Upper lobe of right lung (tissue), 1 donor: ENCODE measurements around the gene TFIP11. TPM values are rescaled to one million over a fixed set of nuclear protein-coding genes. Genes with fewer than 3 reads are reported as not detected.
A peak's percentile ranks its signal among the peaks of the same experiment; 100 is the strongest.

Source experiments
- ATAC-seq: fragments of 200-7000 bp; cut with Tn5 transposase; one replicate; pipeline ENCODE4 v1.9.1; 2020; ENCODE audit warnings: mild to moderate bottlenecking, moderate library complexity
- DNase-seq: peaks from one replicate; pipeline ENCODE4 v3.0.0-alpha.2; 2020
- H3K27ac ChIP-seq: fragments of 200-600 bp; one replicate; pipeline ENCODE4 v1.8.0; 2022
- H3K27me3 ChIP-seq: fragments of 200-600 bp; one replicate; pipeline ENCODE4 v1.8.0; 2022; ENCODE audit warnings: mild to moderate bottlenecking
- H3K36me3 ChIP-seq: fragments of 200-600 bp; one replicate; pipeline ENCODE4 v1.8.0; 2022
- H3K4me1 ChIP-seq: fragments of 200-600 bp; one replicate; pipeline ENCODE4 v1.8.0; 2022
- H3K4me3 ChIP-seq: fragments of 200-600 bp; one replicate; pipeline ENCODE4 v1.8.0; 2022; ENCODE audit warnings: mild to moderate bottlenecking
- H3K9me3 ChIP-seq: fragments of 200-600 bp; one replicate; pipeline ENCODE4 v1.8.0; 2022
- intact Hi-C: fragments of 100-400 bp; cut with DNase I; formaldehyde crosslinking; loops from one replicate; pipeline ENCODE4 v1.11.0; 2022
- total RNA-seq: library from RNA; stranded (reverse); fragmentation: NEBNext Ultra II Directional; extraction: Animal tissue kit (Norgen Biotek cat#: 25700); gene quantifications from one replicate; pipeline ENCODE4 v1.2.1, GENCODE V29; 2021
- TF ChIP-seq, protein P1 (sequence below): fragments of 200-600 bp; IDR thresholded peaks from one replicate; pipeline ENCODE4 v1.8.0; 2022; ENCODE audit warnings: antibody characterized with exemption
- donor health status: DM: no; HTN: yes; CAD: no; lungs with severe emphysema.

TFIP11 gene
- total RNA-seq, 1 donor from 2014 or later, result 33.1 TPM

DNA sequence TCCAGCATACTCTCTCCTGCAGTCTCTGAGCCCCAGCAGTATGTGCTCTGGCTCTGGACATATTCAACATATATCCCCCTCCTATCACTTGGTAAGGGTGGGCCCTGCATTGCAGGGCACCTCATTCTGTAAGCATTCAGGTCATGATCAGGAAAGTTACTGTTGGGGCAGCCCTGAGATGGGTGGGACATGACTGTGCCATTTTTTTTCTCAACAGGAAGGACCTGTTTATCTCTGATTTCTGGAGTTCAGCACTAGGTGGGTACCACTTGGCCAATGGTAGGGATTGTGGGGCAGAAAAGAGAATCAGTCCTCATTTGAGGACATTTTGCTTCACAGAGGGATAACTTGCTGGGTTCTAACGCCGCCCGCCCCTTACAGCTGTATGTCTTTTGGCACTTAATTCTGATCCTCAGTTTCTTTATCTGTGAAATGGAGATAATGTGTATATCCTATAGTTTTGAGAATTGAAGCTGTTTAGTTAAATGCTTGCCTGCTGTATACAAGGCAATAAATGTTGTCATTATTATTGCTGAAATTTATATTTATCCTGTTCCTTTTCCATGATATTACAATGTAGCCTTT, 26.4 kb downstream of the TFIP11 start:
- DNase-seq (no peak), ATAC-seq (no peak)
- intact Hi-C loops, result no loop called here
- no peak overlapping the region for H3K4me3 ChIP-seq
- H3K27ac ChIP-seq, result no peak overlapping the region
- H3K27me3 ChIP-seq, result no peaks in the 10 kb centered on the region
- H3K4me1 ChIP-seq, result peaks cover 37% of the 10 kb centered on the region
- H3K36me3 ChIP-seq, result peaks cover 40% of the 10 kb centered on the region
- H3K9me3 ChIP-seq, result no peaks in the 10 kb centered on the region
- TF ChIP-seq, protein P1, sequence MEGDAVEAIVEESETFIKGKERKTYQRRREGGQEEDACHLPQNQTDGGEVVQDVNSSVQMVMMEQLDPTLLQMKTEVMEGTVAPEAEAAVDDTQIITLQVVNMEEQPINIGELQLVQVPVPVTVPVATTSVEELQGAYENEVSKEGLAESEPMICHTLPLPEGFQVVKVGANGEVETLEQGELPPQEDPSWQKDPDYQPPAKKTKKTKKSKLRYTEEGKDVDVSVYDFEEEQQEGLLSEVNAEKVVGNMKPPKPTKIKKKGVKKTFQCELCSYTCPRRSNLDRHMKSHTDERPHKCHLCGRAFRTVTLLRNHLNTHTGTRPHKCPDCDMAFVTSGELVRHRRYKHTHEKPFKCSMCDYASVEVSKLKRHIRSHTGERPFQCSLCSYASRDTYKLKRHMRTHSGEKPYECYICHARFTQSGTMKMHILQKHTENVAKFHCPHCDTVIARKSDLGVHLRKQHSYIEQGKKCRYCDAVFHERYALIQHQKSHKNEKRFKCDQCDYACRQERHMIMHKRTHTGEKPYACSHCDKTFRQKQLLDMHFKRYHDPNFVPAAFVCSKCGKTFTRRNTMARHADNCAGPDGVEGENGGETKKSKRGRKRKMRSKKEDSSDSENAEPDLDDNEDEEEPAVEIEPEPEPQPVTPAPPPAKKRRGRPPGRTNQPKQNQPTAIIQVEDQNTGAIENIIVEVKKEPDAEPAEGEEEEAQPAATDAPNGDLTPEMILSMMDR, result no peak

DNA sequence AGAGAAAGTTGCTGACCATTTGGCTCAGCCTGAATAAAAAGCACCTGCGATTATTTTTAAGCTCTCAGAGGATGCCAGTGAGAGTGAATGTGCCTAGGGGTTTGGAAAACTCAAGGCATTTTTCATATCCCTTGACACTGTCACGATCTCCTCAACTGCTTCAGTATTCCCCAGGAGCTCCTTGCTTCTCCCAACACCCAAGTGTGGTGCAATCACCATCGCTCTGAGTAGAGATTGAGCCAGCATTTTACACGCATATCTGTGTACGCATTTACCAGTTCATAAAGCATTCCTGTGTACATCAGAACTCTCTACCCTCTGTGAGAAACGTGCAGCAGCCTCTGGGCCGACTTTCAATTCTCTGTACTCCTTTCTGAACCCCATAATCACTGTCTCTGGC, 27.3 kb downstream of the TFIP11 start:
- ATAC-seq, result no peak
- no peak for DNase-seq
- peak overlapping the region; percentile 98 for H3K27ac ChIP-seq
- no peak overlapping the region for H3K4me3 ChIP-seq
- peaks cover 31% of the 10 kb centered on the region for H3K36me3 ChIP-seq
- H3K27me3 ChIP-seq, result no peaks in the 10 kb centered on the region
- no peaks in the 10 kb centered on the region for H3K9me3 ChIP-seq
- intact Hi-C loops, result no loop called here
- TF ChIP-seq, protein P1, result no peak
- H3K4me1 ChIP-seq, result peaks cover 46% of the 10 kb centered on the region

GRCh38 chr22:26484360-26484706, 27.9 kb downstream of the TFIP11 start:
- peak overlapping the region; percentile 97 for H3K4me3 ChIP-seq
- H3K27me3 ChIP-seq, result no peaks in the 10 kb centered on the region
- peaks cover 53% of the 10 kb centered on the region for H3K4me1 ChIP-seq
- DNase-seq, result no peak
- ATAC-seq, result no peak
- H3K9me3 ChIP-seq, result no peaks in the 10 kb centered on the region
- peak overlapping the region; percentile 98 for H3K27ac ChIP-seq
- peaks cover 24% of the 10 kb centered on the region for H3K36me3 ChIP-seq
- intact Hi-C loops, result no loop called here
- TF ChIP-seq, protein P1, result no peak

GRCh38 chr22:26483439-26484359, 28.6 kb downstream of the TFIP11 start, which contains the start of the genes HPS4 and SRRD:
Gene HPS4, minus strand, starts transcription at chr22:26483783. Its CDS starts 2,021 bp downstream, at chr22:26481762.
Gene SRRD, plus strand, starts transcription at chr22:26483877. Its CDS starts 14 bp downstream, at chr22:26483891.
- Histone ChIP-seq H3K36me3 (peaks cover 19% of the 10 kb centered on the region), H3K27ac (peak within 1 kb of the TSS; percentile 98), H3K4me1 (peaks cover 58% of the 10 kb centered on the region), H3K4me3 (peak within 1 kb of the TSS; percentile 97), H3K9me3 (no peaks in the 10 kb centered on the region), H3K27me3 (no peaks in the 10 kb centered on the region)
- peak; percentile 96 for ATAC-seq
- peak; percentile 96 for DNase-seq
- intact Hi-C loops, result no loop called here
- TF ChIP-seq, protein P1, result no peak

GRCh38 chr22:26483043-26483438, 29.2 kb downstream of the TFIP11 start:
- intact Hi-C loops, result no loop called here
- Histone ChIP-seq H3K4me1 (peaks cover 58% of the 10 kb centered on the region), H3K36me3 (peaks cover 13% of the 10 kb centered on the region), H3K4me3 (peak overlapping the region; percentile 97), H3K27ac (peak overlapping the region; percentile 98), H3K9me3 (no peaks in the 10 kb centered on the region), H3K27me3 (no peaks in the 10 kb centered on the region)
- ATAC-seq (no peak), DNase-seq (no peak)
- TF ChIP-seq, protein P1, result no peak
